SK-N-SH treated with all-trans-retinoic acid at 6 μM for 48 hours (cell line): ENCODE measurements around the gene CHORDC1.

Source experiments
- ATAC-seq: fragments of 200-7000 bp; cut with Tn5 transposase; 3 replicates; pipeline ENCODE4 v1.9.1; 2020; ENCODE audit warnings: mild to moderate bottlenecking, moderate library complexity
- ARNTL ChIP-seq: fragments of 450-650 bp; formaldehyde crosslinking; IDR thresholded peaks from 2 replicates; pipeline ENCODE4 v1.5.0; 2020; ENCODE audit warnings: low read depth, mild to moderate bottlenecking, moderate library complexity, borderline replicate concordance
- BACH2 ChIP-seq: fragments of 250-450 bp; sonication (Bioruptor Pico); IDR thresholded peaks from 2 replicates; pipeline ENCODE4 v1.9.0; 2021; ENCODE audit warnings: mild to moderate bottlenecking, borderline replicate concordance
- CSDC2 ChIP-seq: fragments of 250-450 bp; sonication (Bioruptor Pico); IDR thresholded peaks from 2 replicates; pipeline ENCODE4 v1.5.0; 2020; ENCODE audit warnings: mild to moderate bottlenecking, moderate library complexity
- ESRRG ChIP-seq: fragments of 250-450 bp; sonication (Bioruptor Pico); IDR thresholded peaks from 2 replicates; pipeline ENCODE4 v1.6.1; 2021; ENCODE audit warnings: mild to moderate bottlenecking
- ISL1 ChIP-seq: fragments of 250-450 bp; sonication (Bioruptor Pico); IDR thresholded peaks from 2 replicates; pipeline ENCODE4 v2.1.2; 2022; ENCODE audit warnings: mild to moderate bottlenecking, moderate library complexity
- OSR1 ChIP-seq: fragments of 250-450 bp; sonication (Bioruptor Pico); IDR thresholded peaks from 2 replicates; pipeline ENCODE4 v1.8.0; 2022; ENCODE audit warnings: moderate library complexity, mild to moderate bottlenecking, inconsistent platforms
- PPARA ChIP-seq: fragments of 250-450 bp; sonication (Bioruptor Pico); IDR thresholded peaks from 2 replicates; pipeline ENCODE4 v1.5.0; 2020; ENCODE audit warnings: mild to moderate bottlenecking, borderline replicate concordance
- RARB ChIP-seq: fragments of 250-450 bp; sonication (Bioruptor Pico); IDR thresholded peaks from 2 replicates; pipeline ENCODE4 v1.8.0; 2021; ENCODE audit warnings: mild to moderate bottlenecking, moderate library complexity
- SNAI2 ChIP-seq: fragments of 250-450 bp; sonication (Bioruptor Pico); IDR thresholded peaks from 2 replicates; pipeline ENCODE4 v1.5.0; 2020; ENCODE audit warnings: mild to moderate bottlenecking, moderate library complexity
- TCF4 ChIP-seq: fragments of 250-450 bp; sonication (Bioruptor Pico); IDR thresholded peaks from 2 replicates; pipeline ENCODE4 v1.8.0; 2021; ENCODE audit warnings: mild to moderate bottlenecking, moderate library complexity, borderline replicate concordance
- ZC3H10 ChIP-seq: fragments of 250-450 bp; sonication (Bioruptor Pico); IDR thresholded peaks from 2 replicates; pipeline ENCODE4 v1.5.1; 2021; ENCODE audit warnings: mild to moderate bottlenecking, moderate library complexity
- ZFP3 ChIP-seq: fragments of 250-450 bp; sonication (Bioruptor Pico); IDR thresholded peaks from 2 replicates; pipeline ENCODE4 v1.5.0; 2020; ENCODE audit warnings: mild to moderate bottlenecking, moderate library complexity
- ZFP30 ChIP-seq: fragments of 450-650 bp; formaldehyde crosslinking; IDR thresholded peaks from 2 replicates; pipeline ENCODE4 v1.5.0; 2022; ENCODE audit warnings: mild to moderate bottlenecking, moderate library complexity
- ZNF565 ChIP-seq: fragments of 450-650 bp; formaldehyde crosslinking; conservative IDR thresholded peaks from 2 replicates; pipeline ENCODE4 v1.5.0; 2020; ENCODE audit warnings: low read depth, mild to moderate bottlenecking, moderate library complexity
- ZNF70 ChIP-seq: fragments of 450-650 bp; formaldehyde crosslinking; IDR thresholded peaks from 2 replicates; pipeline ENCODE4 v1.5.0; 2020; ENCODE audit warnings: mild to moderate bottlenecking, moderate library complexity
- TF ChIP-seq, protein P1 (sequence below): fragments of 250-450 bp; sonication (Bioruptor Pico); IDR thresholded peaks from 2 replicates; pipeline ENCODE4 v1.5.1; 2021; ENCODE audit warnings: mild to moderate bottlenecking, moderate library complexity
- TF ChIP-seq, protein P2 (sequence below): fragments of 250-450 bp; sonication (Bioruptor Pico); IDR thresholded peaks from 2 replicates; pipeline ENCODE4 v1.5.1; 2020; ENCODE audit warnings: low read depth, mild to moderate bottlenecking, moderate library complexity
- TF ChIP-seq, protein P3 (sequence below): fragments of 250-450 bp; sonication (Bioruptor Pico); IDR thresholded peaks from 2 replicates; pipeline ENCODE4 v1.8.0; 2020; ENCODE audit warnings: mild to moderate bottlenecking, moderate library complexity, borderline replicate concordance
- TF ChIP-seq, protein P4 (sequence below): fragments of 250-450 bp; sonication (Bioruptor Pico); IDR thresholded peaks from 2 replicates; pipeline ENCODE4 v1.8.0; 2021; ENCODE audit warnings: low read depth, mild to moderate bottlenecking, moderate library complexity, borderline replicate concordance
- TF ChIP-seq, protein P5 (sequence below): fragments of 250-450 bp; sonication (Bioruptor Pico); IDR thresholded peaks from 2 replicates; pipeline ENCODE4 v1.5.0; 2020; ENCODE audit warnings: mild to moderate bottlenecking, moderate library complexity

Gene CHORDC1

DNA sequence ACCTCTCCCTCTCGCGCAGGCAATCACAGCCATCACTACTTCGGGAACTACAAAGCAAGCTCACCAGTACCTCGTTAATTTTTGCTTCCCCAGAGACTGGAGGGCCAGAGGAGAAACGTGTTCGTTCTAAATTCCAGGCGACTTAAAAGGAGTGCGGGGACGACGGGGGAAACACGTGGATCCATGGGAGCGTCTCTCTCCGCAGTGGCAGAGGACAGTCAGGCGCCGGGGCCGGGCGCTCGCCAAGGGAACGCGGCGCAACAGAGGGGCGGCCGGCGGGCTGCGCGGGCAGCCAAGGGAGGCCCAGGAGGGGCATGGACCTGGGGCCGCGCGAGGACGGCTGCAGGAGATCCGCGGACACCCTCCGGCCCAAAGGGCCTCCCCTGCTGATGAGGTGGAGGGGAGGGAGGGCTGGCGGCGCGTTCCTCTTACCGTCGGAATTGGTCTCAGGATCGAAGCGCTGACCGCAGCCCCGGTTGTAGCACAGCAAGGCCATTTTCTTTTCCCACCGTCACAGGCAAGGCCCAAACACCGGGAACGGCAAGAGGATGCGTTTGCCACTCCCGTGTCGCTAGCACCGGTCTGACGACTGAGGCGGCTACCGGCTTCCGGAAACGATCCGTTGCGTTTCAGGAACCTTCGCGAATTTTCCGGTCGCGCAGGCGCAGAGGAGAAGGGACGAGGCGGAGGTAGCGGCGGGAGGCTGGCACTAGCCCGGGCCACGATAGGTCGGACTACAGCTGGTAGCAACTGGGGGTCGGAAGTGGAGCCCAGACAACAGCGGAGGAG, at the start of gene CHORDC1:
TSS of gene CHORDC1 (minus strand) at position 591 of the 789 bp plus-strand sequence. CDS start at position 496, 95 bp downstream.
- TF ChIP-seq ZC3H10 (CRISPR knock-in tag) (no peak), ZNF70 (CRISPR knock-in tag) (no peak), ZNF565 (CRISPR knock-in tag) (no peak), ZFP30 (no peak), ISL1 (no peak), PPARA (CRISPR knock-in tag) (no peak), ZFP3 (no peak), CSDC2 (CRISPR knock-in tag) (no peak), SNAI2 (CRISPR knock-in tag) (no peak), OSR1 (CRISPR knock-in tag) (no peak), TCF4 (CRISPR knock-in tag) (no peak), ARNTL (CRISPR knock-in tag) (no peak), RARB (no peak)
- TF ChIP-seq, protein P1, sequence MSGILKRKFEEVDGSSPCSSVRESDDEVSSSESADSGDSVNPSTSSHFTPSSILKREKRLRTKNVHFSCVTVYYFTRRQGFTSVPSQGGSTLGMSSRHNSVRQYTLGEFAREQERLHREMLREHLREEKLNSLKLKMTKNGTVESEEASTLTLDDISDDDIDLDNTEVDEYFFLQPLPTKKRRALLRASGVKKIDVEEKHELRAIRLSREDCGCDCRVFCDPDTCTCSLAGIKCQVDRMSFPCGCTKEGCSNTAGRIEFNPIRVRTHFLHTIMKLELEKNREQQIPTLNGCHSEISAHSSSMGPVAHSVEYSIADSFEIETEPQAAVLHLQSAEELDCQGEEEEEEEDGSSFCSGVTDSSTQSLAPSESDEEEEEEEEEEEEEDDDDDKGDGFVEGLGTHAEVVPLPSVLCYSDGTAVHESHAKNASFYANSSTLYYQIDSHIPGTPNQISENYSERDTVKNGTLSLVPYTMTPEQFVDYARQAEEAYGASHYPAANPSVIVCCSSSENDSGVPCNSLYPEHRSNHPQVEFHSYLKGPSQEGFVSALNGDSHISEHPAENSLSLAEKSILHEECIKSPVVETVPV (CRISPR knock-in tag) = no peak
- TF ChIP-seq, protein P2, sequence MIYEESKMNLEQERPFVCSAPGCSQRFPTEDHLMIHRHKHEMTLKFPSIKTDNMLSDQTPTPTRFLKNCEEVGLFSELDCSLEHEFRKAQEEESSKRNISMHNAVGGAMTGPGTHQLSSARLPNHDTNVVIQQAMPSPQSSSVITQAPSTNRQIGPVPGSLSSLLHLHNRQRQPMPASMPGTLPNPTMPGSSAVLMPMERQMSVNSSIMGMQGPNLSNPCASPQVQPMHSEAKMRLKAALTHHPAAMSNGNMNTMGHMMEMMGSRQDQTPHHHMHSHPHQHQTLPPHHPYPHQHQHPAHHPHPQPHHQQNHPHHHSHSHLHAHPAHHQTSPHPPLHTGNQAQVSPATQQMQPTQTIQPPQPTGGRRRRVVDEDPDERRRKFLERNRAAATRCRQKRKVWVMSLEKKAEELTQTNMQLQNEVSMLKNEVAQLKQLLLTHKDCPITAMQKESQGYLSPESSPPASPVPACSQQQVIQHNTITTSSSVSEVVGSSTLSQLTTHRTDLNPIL (CRISPR knock-in tag) = no peak
- TF ChIP-seq, protein P3, sequence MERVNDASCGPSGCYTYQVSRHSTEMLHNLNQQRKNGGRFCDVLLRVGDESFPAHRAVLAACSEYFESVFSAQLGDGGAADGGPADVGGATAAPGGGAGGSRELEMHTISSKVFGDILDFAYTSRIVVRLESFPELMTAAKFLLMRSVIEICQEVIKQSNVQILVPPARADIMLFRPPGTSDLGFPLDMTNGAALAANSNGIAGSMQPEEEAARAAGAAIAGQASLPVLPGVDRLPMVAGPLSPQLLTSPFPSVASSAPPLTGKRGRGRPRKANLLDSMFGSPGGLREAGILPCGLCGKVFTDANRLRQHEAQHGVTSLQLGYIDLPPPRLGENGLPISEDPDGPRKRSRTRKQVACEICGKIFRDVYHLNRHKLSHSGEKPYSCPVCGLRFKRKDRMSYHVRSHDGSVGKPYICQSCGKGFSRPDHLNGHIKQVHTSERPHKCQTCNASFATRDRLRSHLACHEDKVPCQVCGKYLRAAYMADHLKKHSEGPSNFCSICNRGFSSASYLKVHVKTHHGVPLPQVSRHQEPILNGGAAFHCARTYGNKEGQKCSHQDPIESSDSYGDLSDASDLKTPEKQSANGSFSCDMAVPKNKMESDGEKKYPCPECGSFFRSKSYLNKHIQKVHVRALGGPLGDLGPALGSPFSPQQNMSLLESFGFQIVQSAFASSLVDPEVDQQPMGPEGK (CRISPR knock-in tag) = no peak
- TF ChIP-seq, protein P4, sequence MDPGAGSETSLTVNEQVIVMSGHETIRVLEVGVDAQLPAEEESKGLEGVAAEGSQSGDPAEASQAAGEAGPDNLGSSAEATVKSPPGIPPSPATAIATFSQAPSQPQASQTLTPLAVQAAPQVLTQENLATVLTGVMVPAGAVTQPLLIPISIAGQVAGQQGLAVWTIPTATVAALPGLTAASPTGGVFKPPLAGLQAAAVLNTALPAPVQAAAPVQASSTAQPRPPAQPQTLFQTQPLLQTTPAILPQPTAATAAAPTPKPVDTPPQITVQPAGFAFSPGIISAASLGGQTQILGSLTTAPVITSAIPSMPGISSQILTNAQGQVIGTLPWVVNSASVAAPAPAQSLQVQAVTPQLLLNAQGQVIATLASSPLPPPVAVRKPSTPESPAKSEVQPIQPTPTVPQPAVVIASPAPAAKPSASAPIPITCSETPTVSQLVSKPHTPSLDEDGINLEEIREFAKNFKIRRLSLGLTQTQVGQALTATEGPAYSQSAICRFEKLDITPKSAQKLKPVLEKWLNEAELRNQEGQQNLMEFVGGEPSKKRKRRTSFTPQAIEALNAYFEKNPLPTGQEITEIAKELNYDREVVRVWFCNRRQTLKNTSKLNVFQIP (CRISPR knock-in tag) = no peak
- TF ChIP-seq, all 23 proteins: peak for 0
- ATAC-seq = peak; percentile 93

DNA sequence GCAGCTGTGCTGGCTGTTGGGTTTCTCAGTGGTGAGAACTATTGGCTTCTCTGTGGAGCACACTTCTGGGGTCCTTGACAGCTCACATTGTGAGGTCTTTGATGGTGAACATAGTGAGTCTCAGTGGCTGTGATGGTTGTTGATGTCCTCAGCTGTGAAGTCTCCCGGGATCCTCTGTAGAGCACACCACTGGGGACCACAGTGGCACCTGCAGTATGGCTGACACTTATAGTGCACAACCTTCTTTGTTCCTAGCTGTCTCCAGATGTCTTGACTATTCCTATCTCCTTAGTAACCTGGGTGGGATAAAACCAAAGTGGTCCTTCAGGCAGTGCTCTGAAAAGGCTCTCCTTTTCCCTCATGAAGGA, 34.3 kb upstream of the CHORDC1 start:
- TF ChIP-seq CSDC2 (CRISPR knock-in tag) (no peak), ARNTL (CRISPR knock-in tag) (no peak), BACH2 (CRISPR knock-in tag) (no peak), ZNF70 (CRISPR knock-in tag) (no peak), ISL1 (no peak), TCF4 (CRISPR knock-in tag) (no peak), ZFP3 (no peak), RARB (no peak), ESRRG (CRISPR knock-in tag) (no peak)
- TF ChIP-seq, protein P5, sequence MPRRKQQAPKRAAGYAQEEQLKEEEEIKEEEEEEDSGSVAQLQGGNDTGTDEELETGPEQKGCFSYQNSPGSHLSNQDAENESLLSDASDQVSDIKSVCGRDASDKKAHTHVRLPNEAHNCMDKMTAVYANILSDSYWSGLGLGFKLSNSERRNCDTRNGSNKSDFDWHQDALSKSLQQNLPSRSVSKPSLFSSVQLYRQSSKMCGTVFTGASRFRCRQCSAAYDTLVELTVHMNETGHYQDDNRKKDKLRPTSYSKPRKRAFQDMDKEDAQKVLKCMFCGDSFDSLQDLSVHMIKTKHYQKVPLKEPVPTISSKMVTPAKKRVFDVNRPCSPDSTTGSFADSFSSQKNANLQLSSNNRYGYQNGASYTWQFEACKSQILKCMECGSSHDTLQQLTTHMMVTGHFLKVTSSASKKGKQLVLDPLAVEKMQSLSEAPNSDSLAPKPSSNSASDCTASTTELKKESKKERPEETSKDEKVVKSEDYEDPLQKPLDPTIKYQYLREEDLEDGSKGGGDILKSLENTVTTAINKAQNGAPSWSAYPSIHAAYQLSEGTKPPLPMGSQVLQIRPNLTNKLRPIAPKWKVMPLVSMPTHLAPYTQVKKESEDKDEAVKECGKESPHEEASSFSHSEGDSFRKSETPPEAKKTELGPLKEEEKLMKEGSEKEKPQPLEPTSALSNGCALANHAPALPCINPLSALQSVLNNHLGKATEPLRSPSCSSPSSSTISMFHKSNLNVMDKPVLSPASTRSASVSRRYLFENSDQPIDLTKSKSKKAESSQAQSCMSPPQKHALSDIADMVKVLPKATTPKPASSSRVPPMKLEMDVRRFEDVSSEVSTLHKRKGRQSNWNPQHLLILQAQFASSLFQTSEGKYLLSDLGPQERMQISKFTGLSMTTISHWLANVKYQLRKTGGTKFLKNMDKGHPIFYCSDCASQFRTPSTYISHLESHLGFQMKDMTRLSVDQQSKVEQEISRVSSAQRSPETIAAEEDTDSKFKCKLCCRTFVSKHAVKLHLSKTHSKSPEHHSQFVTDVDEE (CRISPR knock-in tag) = no peak
- TF ChIP-seq, protein P1 (CRISPR knock-in tag) = no peak
- TF ChIP-seq, protein P2 (CRISPR knock-in tag) = no peak
- ATAC-seq = no peak
